WTC11 (cell line): ENCODE measurements around the gene AFAP1L1. TPM values are rescaled to one million over a fixed set of nuclear protein-coding genes. Genes with fewer than 3 reads are reported as not detected.

ENCODE experiments used
- ATAC-seq: fragments of 200-7000 bp; cut with Tn5 transposase; 2 replicates; pipeline ENCODE4 v1.10.0; 2021; ENCODE audit warnings: mild to moderate bottlenecking, moderate library complexity
- CTCF ChIA-PET: fragments of 300-600 bp; sonication (Branson Sonifier 250); formaldehyde crosslinking; loops from one replicate; lab custom pipeline; 2021; ENCODE audit warnings: antibody characterized with exemption; lab: Charles Lee
- POLR2A ChIA-PET: fragments of 350-600 bp; sonication (Branson Sonifier 250); formaldehyde crosslinking; loops from one replicate; lab custom pipeline; 2021; ENCODE audit warnings: antibody characterized with exemption; lab: Charles Lee
- DNase-seq: peaks from one replicate; pipeline ENCODE4 v3.0.0; 2021; ENCODE audit warnings: low spot score
- H3K27ac Mint-ChIP-seq: 2 replicates; pipeline ENCODE4 v1.8.0; 2021; ENCODE audit warnings: mixed read lengths
- H3K27me3 Mint-ChIP-seq: 2 replicates; pipeline ENCODE4 v1.8.0; 2021; ENCODE audit warnings: low read depth, mild to moderate bottlenecking, moderate library complexity, mixed read lengths
- H3K36me3 Mint-ChIP-seq: 2 replicates; pipeline ENCODE4 v1.8.0; 2021; ENCODE audit warnings: mixed read lengths
- H3K4me1 Mint-ChIP-seq: 2 replicates; pipeline ENCODE4 v1.8.0; 2022; ENCODE audit warnings: mixed read lengths
- H3K4me3 Mint-ChIP-seq: 2 replicates; pipeline ENCODE4 v1.8.0; 2021; ENCODE audit warnings: mild to moderate bottlenecking, moderate library complexity, mixed read lengths
- H3K9me3 Mint-ChIP-seq: 2 replicates; pipeline ENCODE4 v1.8.0; 2021; ENCODE audit warnings: mixed read lengths
- CREB1 ChIP-seq: sonication (generic); formaldehyde crosslinking; IDR thresholded peaks from 2 replicates; pipeline ENCODE4 v1.8.0; 2023; ENCODE audit warnings: mild to moderate bottlenecking, missing genetic modification reagents
- CTCF ChIP-seq: fragments of 200-600 bp; IDR thresholded peaks from 2 replicates; pipeline ENCODE4 v1.8.0; 2022; ENCODE audit warnings: antibody characterized with exemption
- E2F1 ChIP-seq: sonication (generic); formaldehyde crosslinking; IDR thresholded peaks from 2 replicates; pipeline ENCODE4 v1.8.0; 2022; ENCODE audit warnings: mild to moderate bottlenecking, missing genetic modification reagents
- FOXP1 ChIP-seq: sonication (generic); formaldehyde crosslinking; IDR thresholded peaks from 2 replicates; pipeline ENCODE4 v1.8.0; 2022; ENCODE audit warnings: missing genetic modification reagents, mild to moderate bottlenecking, moderate library complexity, borderline replicate concordance
- IRF2 ChIP-seq: sonication (generic); formaldehyde crosslinking; IDR thresholded peaks from 2 replicates; pipeline ENCODE4 v1.8.0; 2022; ENCODE audit warnings: low read depth, missing genetic modification reagents, borderline replicate concordance
- KAT7 ChIP-seq: sonication (generic); formaldehyde crosslinking; IDR thresholded peaks from 2 replicates; pipeline ENCODE4 v1.8.1; 2023; ENCODE audit warnings: missing genetic modification reagents, mild to moderate bottlenecking, borderline replicate concordance
- NR1H2 ChIP-seq: sonication (generic); formaldehyde crosslinking; IDR thresholded peaks from 2 replicates; pipeline ENCODE4 v1.9.0; 2021; ENCODE audit warnings: mild to moderate bottlenecking, moderate library complexity, missing genetic modification reagents
- NR3C1 ChIP-seq: sonication (generic); formaldehyde crosslinking; conservative IDR thresholded peaks from 2 replicates; pipeline ENCODE4 v1.8.1; 2023; ENCODE audit warnings: low read depth, mild to moderate bottlenecking, missing genetic modification reagents
- PREB ChIP-seq: sonication (generic); formaldehyde crosslinking; IDR thresholded peaks from 2 replicates; pipeline ENCODE4 v1.8.1; 2022; ENCODE audit warnings: mild to moderate bottlenecking, missing genetic modification reagents, moderate library complexity, borderline replicate concordance
- SMAD3 ChIP-seq: sonication (generic); formaldehyde crosslinking; IDR thresholded peaks from 2 replicates; pipeline ENCODE4 v1.8.0; 2022; ENCODE audit warnings: missing genetic modification reagents, mild to moderate bottlenecking, borderline replicate concordance
- TEAD4 ChIP-seq: sonication (generic); formaldehyde crosslinking; IDR thresholded peaks from 2 replicates; pipeline ENCODE4 v1.8.0; 2022; ENCODE audit warnings: mild to moderate bottlenecking, missing genetic modification reagents
- ZBTB21 ChIP-seq: sonication (generic); formaldehyde crosslinking; IDR thresholded peaks from 2 replicates; pipeline ENCODE4 v1.8.1; 2023; ENCODE audit warnings: mild to moderate bottlenecking, missing genetic modification reagents, borderline replicate concordance
- ZBTB43 ChIP-seq: sonication (generic); formaldehyde crosslinking; IDR thresholded peaks from 2 replicates; pipeline ENCODE4 v1.8.1; 2023; ENCODE audit warnings: mild to moderate bottlenecking, missing genetic modification reagents
- ZNF121 ChIP-seq: sonication (generic); formaldehyde crosslinking; IDR thresholded peaks from 2 replicates; pipeline ENCODE4 v1.8.0; 2023; ENCODE audit warnings: missing genetic modification reagents
- ZNF396 ChIP-seq: fragments of 250-450 bp; sonication (Bioruptor Pico); IDR thresholded peaks from 2 replicates; pipeline ENCODE4 v1.8.0; 2021; ENCODE audit warnings: mild to moderate bottlenecking, moderate library complexity, borderline replicate concordance
- ZNF416 ChIP-seq: fragments of 250-450 bp; sonication (Bioruptor Pico); IDR thresholded peaks from 2 replicates; pipeline ENCODE4 v1.9.0; 2021; ENCODE audit warnings: mild to moderate bottlenecking, inconsistent platforms
- ZNF425 ChIP-seq: fragments of 250-450 bp; sonication (Bioruptor Pico); conservative IDR thresholded peaks from 2 replicates; pipeline ENCODE4 v1.9.0; 2021; ENCODE audit warnings: mild to moderate bottlenecking
- ZNF671 ChIP-seq: fragments of 250-450 bp; sonication (Bioruptor Pico); IDR thresholded peaks from 2 replicates; pipeline ENCODE4 v1.8.0; 2021; ENCODE audit warnings: mild to moderate bottlenecking
- total RNA-seq: library from RNA; stranded (reverse); gene quantifications from 3 replicates; pipeline ENCODE4 v1.2.3, GENCODE V29; 2021

The AFAP1L1 gene
- total RNA-seq, 1 experiment from 2014 or later = 8.4 TPM

- no peak for TF ChIP-seq NR1H2 (CRISPR knock-in tag)
- TF ChIP-seq ZNF671 (CRISPR knock-in tag) = no peak
- TF ChIP-seq CTCF = no peak
- no peak for TF ChIP-seq E2F1 (CRISPR knock-in tag)
- TF ChIP-seq ZNF416 (CRISPR knock-in tag) = no peak
- no peak for TF ChIP-seq ZBTB21 (CRISPR knock-in tag)
- no peak for TF ChIP-seq FOXP1 (CRISPR knock-in tag)
- TF ChIP-seq NR3C1 (CRISPR knock-in tag) = no peak
- TF ChIP-seq, all 79 proteins: peak for 0
Observed at GRCh38 chr5:149363358-149363757, 91.7 kb downstream of the AFAP1L1 start (continued).

- no peaks in the 10 kb centered on the region; the same call in 1 of the 2 replicates for H3K36me3 Mint-ChIP-seq
Observed at GRCh38 chr5:149363936-149364335, 92.3 kb downstream of the AFAP1L1 start.

GRCh38 chr5:149364719-149365118, 93.1 kb downstream of the AFAP1L1 start:
- Mint-ChIP-seq H3K4me1 (peaks cover 11% of the 10 kb centered on the region), H3K27me3 (no peaks in the 10 kb centered on the region)

More at GRCh38 chr5:149363936-149364335, 92.3 kb downstream of the AFAP1L1 start:
- ChIA-PET POLR2A (no interaction called here), CTCF (interaction anchor here (1.1 kb wide), 1 partner anchor 11 kb away, joined by 3 read pairs; no protein-coding TSS in a partner anchor)
- no peak overlapping the region for H3K27ac Mint-ChIP-seq
- peaks cover under 1% of the 10 kb centered on the region; the same call in 1 of the 2 replicates for H3K27me3 Mint-ChIP-seq
- H3K4me1 Mint-ChIP-seq = peaks cover 13% of the 10 kb centered on the region
- no peak for ATAC-seq
- DNase-seq = no peak
- TF ChIP-seq IRF2 (CRISPR knock-in tag) = no peak
- H3K9me3 Mint-ChIP-seq = no peaks in the 10 kb centered on the region
- H3K4me3 Mint-ChIP-seq = no peak overlapping the region

More at GRCh38 chr5:149364719-149365118, 93.1 kb downstream of the AFAP1L1 start:
- DNase-seq (no peak), ATAC-seq (no peak)
- TF ChIP-seq SMAD3 (no peak), ZNF396 (CRISPR knock-in tag) (no peak), ZNF121 (no peak), KAT7 (CRISPR knock-in tag) (no peak), TEAD4 (CRISPR knock-in tag) (no peak), ZBTB43 (CRISPR knock-in tag) (no peak), PREB (CRISPR knock-in tag) (no peak), CREB1 (CRISPR knock-in tag) (no peak), ZNF425 (no peak)
- H3K4me3 Mint-ChIP-seq = no peak overlapping the region
- H3K27ac Mint-ChIP-seq = no peak overlapping the region
- CTCF ChIA-PET = no interaction called here
- no peaks in the 10 kb centered on the region; the same call in 1 of the 2 replicates for H3K36me3 Mint-ChIP-seq
- POLR2A ChIA-PET = no interaction called here
- H3K9me3 Mint-ChIP-seq = no peaks in the 10 kb centered on the region
